WTC11 (cell line): ENCODE measurements around the gene ACTR6.

ENCODE experiments used
- CTCF ChIP-seq: fragments of 200-600 bp; IDR thresholded peaks from 2 replicates; pipeline ENCODE4 v1.8.0; 2022; ENCODE audit warnings: antibody characterized with exemption
- SMAD3 ChIP-seq: sonication (generic); formaldehyde crosslinking; IDR thresholded peaks from 2 replicates; pipeline ENCODE4 v1.8.0; 2022; ENCODE audit warnings: missing genetic modification reagents, mild to moderate bottlenecking, borderline replicate concordance
- USF2 ChIP-seq: sonication (generic); formaldehyde crosslinking; IDR thresholded peaks from 2 replicates; pipeline ENCODE4 v1.8.1; 2023; ENCODE audit warnings: mild to moderate bottlenecking, missing genetic modification reagents, moderate library complexity
- ZNF219 ChIP-seq: sonication (generic); formaldehyde crosslinking; IDR thresholded peaks from 2 replicates; pipeline ENCODE4 v1.8.0; 2023; ENCODE audit warnings: missing genetic modification reagents, mild to moderate bottlenecking, borderline replicate concordance

GRCh38 chr12:100248886-100249285, 48.3 kb downstream of the ACTR6 start:
- TF ChIP-seq ZNF219: no peak
- no peak for TF ChIP-seq CTCF
- TF ChIP-seq USF2 (CRISPR knock-in tag): no peak
- TF ChIP-seq SMAD3 (CRISPR knock-in tag): no peak
